Effector memory CD4-positive, alpha-beta T cell (primary cell): Measurements from ENCODE around the gene PTPRF.
A peak's percentile ranks its signal among the peaks of the same experiment; 100 is the strongest.
"Not testable (repeated sequence)": the region's sequence is repeated elsewhere in the genome, so short reads cannot be mapped to it uniquely, and the experiment has no call there.

Experiments used
- DNase-seq, 3 donors: peaks; one replicate each; pipeline ENCODE4 v3.0.0-alpha.2; 2020
- H3K27ac ChIP-seq: 2 replicates; pipeline ENCODE4 v1.7.0; 2013; ENCODE audit warnings: mild to moderate bottlenecking, low read length, moderate library complexity; ENCODE audit not compliant: insufficient read depth, poor library complexity, severe bottlenecking
- H3K27me3 ChIP-seq: replicated peaks from 2 replicates; pipeline ENCODE4 v1.7.0; 2013; ENCODE audit warnings: mild to moderate bottlenecking, low read length; ENCODE audit not compliant: insufficient read depth, control insufficient read depth, poor library complexity, severe bottlenecking
- H3K36me3 ChIP-seq: 2 replicates; pipeline ENCODE4 v1.7.0; 2013; ENCODE audit warnings: mild to moderate bottlenecking, low read length, moderate library complexity; ENCODE audit not compliant: control insufficient read depth, insufficient read depth
- H3K4me1 ChIP-seq: 2 replicates; pipeline ENCODE4 v1.7.0; 2013; ENCODE audit warnings: low read length, mild to moderate bottlenecking; ENCODE audit not compliant: control insufficient read depth, insufficient read depth, poor library complexity, severe bottlenecking
- H3K4me3 ChIP-seq: 2 replicates; pipeline ENCODE4 v1.7.0; 2013; ENCODE audit warnings: low read length, low read depth, mild to moderate bottlenecking; ENCODE audit not compliant: insufficient read depth, poor library complexity, severe bottlenecking
- H3K9me3 ChIP-seq: 2 replicates; pipeline ENCODE4 v1.7.0; 2013; ENCODE audit warnings: mild to moderate bottlenecking, low read length, moderate library complexity; ENCODE audit not compliant: control insufficient read depth

The PTPRF gene

DNA sequence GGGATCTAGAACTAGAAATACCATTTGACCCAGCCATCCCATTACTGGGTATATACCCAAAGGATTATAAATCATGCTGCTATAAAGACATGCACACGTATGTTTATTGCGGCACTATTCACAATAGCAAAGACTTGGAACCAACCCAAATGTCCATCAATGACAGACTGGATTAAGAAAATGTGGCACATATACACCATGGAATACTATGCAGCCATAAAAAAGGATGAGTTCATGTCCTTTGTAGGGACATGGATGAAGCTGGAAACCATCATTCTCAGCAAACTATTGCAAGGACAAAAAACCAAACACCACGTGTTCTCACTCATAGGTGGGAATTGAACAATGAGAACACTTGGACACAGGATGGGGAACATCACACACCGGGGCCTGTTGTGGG, 107.7 kb downstream of the PTPRF start:
- not testable (repeated sequence) for H3K27ac ChIP-seq, H3K4me1 ChIP-seq, H3K36me3 ChIP-seq, H3K4me3 ChIP-seq, DNase-seq, H3K27me3 ChIP-seq, H3K9me3 ChIP-seq

DNA sequence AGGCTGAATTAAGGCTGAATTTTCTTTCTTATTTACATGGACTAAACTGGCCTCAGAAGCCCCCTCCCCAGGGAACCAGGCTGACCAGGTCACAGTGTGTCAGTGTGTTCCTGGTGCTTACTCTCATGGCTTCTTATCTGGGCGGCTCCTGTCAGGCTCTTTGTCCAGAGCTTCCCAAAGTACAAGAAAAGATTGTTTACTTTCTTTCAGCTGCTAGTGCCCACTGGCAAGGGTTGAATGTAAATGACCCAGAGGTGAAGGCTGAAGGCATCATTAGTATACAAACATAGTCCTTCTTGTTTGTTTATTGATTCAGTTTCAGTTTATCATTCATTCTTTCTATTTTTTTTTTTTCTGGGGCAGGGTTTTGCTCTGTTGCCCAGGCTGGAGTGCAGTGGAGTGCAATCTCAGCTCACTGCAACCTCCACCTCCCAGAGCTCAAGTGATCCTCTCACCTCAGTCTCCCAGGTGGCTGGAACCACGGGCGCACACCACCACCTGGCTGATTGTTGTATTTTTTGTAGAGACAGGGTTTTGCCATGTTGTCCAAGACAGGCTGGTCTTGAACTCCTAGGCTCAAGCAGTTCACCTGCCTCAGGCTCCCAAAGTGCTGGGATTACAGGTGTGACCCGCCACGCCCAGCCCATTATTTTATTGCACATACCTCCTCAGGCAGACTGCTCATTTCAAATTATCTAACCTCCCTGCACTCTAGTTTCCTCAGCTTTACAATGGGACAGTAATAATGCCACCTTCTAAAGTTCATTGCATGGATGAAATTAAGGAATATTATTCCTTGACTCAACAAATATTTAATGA, 109.5 kb downstream of the PTPRF start:
- H3K9me3 ChIP-seq = no peaks in the 10 kb centered on the region
- DNase-seq = no peak
- no peak overlapping the region for H3K27ac ChIP-seq
- no peaks in the 10 kb centered on the region for H3K36me3 ChIP-seq
- no peak overlapping the region for H3K4me3 ChIP-seq
- no peaks in the 10 kb centered on the region for H3K4me1 ChIP-seq
- H3K27me3 ChIP-seq = no peaks in the 10 kb centered on the region

DNA sequence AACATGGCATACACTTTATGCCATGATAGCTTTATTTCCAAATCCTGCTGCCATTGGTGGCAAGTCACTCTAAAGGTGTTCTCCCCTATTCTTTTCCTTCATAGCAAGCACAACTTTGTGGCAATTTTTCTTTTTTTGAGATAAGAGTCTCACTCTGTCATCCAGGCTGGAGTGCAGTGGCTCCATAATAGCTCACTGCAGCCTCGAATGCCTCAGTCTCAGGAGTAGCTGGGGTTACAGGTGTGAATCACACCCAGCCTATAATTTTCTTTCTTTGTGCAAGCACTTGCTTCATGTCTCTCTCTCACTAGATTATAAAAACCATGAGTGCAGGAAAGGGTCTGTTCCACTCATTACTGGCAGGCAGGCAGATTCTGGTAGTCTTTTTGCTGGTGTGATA, 113.9 kb downstream of the PTPRF start:
- no peak overlapping the region for H3K27ac ChIP-seq
- H3K4me3 ChIP-seq = no peak overlapping the region
- no peaks in the 10 kb centered on the region for H3K36me3 ChIP-seq
- no peak for DNase-seq
- H3K27me3 ChIP-seq = no peaks in the 10 kb centered on the region
- H3K9me3 ChIP-seq = no peaks in the 10 kb centered on the region
- no peaks in the 10 kb centered on the region for H3K4me1 ChIP-seq

DNA sequence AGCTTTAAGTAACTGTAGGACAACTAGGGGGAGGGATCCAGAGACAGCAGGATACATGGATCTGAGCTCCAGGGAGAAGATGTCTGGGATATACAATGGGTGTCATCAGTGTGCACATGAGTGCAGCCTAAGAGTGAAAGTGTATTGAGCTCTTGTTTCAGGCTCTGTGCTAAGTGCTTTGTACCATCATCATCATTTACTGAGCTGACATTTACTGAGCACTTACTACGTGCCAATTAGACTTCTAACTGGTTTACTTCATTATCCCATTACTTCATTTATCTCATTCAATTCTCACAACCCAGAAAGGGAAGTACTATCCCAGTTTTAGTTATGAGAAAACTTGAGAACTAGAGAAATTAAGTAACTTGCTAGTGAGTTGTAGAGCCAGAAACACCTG, 114.8 kb downstream of the PTPRF start:
- no peak for DNase-seq
- H3K27ac ChIP-seq = no peak overlapping the region
- peaks cover under 1% of the 10 kb centered on the region for H3K4me1 ChIP-seq
- no peak overlapping the region for H3K4me3 ChIP-seq
- H3K27me3 ChIP-seq = no peaks in the 10 kb centered on the region
- no peaks in the 10 kb centered on the region for H3K9me3 ChIP-seq
- H3K36me3 ChIP-seq = no peaks in the 10 kb centered on the region

DNA sequence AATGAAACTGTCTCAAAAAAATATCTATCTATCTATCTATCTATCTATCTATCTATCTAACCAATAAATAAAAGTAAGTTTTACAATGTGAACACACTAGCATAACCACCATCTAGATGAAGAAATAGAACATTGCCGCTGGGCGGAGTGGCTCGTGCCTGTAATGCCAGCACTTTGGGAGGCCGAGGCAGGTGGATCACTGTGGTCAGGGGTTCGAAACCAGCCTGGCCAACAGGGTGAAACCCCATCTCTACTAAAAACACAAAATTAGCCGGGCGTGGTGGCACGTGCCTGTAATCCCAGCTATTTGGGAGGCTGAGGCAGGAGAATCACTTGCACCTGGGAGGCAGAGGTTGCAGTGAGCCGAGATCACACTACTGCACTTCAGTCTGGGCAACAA, 116.6 kb downstream of the PTPRF start:
- not testable (repeated sequence) for H3K9me3 ChIP-seq, DNase-seq

DNA sequence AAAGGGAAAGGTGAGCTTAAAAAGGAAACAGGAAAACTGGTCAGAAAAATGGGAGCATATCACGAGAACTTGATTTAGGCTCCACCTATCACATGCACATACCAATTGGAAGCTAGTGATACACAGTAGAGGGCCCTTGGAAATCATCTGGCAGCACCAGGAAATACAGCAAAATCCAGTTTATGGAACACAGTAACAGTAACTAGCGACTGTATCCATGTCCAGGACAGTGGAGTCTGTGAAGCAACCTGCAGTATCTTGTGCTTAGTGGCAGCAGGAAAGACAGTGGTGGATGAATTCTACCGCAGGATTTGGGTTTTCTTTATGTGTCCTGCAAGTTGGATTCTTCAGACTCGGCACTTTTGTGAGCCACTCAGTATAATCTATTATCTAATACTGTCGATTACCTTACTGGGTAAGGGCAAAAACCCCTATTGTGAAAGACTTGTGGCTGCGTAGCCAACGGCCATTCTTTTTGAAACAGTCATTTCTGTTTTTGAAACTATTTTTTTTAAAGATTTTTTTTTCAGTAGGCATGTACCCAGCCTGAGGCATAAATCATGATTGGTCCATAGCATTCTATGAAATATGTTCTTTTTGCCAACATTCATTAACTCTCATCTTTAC, 117.7 kb downstream of the PTPRF start:
- DNase-seq = no peak
- no peak overlapping the region for H3K4me3 ChIP-seq
- no peaks in the 10 kb centered on the region for H3K9me3 ChIP-seq
- H3K27ac ChIP-seq = no peak overlapping the region
- peaks cover 3% of the 10 kb centered on the region for H3K36me3 ChIP-seq
- no peaks in the 10 kb centered on the region for H3K27me3 ChIP-seq
- peaks cover 16% of the 10 kb centered on the region for H3K4me1 ChIP-seq

More for the DNA sequence above, 116.6 kb downstream of the PTPRF start:
- peaks cover 16% of the 10 kb centered on the region for H3K4me1 ChIP-seq
- not testable (repeated sequence) for H3K27ac ChIP-seq, H3K4me3 ChIP-seq, H3K27me3 ChIP-seq, H3K36me3 ChIP-seq

DNA sequence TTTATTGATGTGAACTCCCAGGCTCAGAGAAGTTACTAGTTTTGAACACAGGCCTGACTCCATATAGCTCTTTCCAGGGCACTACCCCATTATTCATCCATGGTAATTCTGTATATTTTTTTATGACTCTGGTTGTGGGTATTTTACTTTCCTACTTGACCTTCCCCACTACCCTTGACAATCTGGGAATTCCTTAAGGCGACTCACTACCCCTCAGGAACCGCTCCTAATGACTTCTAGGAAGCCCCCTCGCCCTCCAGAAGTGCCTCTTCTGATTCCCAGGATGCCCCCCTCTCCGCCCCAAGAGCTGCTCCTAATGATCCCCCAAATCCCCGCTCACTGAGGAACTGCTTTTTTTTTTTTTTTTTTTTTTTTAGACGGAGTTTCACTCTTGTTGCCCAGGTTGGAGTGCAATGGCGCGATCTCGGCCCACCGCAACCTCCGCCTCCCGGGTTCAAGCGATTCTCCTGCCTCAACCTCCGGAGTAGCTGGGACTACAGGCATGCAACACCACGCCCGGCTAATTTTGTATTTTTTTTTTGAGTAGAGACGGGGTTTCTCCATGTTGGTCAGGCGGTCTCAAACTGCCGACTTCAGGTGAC, 118.3 kb downstream of the PTPRF start:
- Histone ChIP-seq H3K9me3 (no peaks in the 10 kb centered on the region), H3K4me1 (peaks cover 16% of the 10 kb centered on the region), H3K36me3 (peaks cover 7% of the 10 kb centered on the region), H3K27me3 (no peaks in the 10 kb centered on the region), H3K27ac (peak overlapping the region; percentile 86), H3K4me3 (peak overlapping the region; percentile 96)
- DNase-seq = peak in 1 of 3 donors; percentile 5

DNA sequence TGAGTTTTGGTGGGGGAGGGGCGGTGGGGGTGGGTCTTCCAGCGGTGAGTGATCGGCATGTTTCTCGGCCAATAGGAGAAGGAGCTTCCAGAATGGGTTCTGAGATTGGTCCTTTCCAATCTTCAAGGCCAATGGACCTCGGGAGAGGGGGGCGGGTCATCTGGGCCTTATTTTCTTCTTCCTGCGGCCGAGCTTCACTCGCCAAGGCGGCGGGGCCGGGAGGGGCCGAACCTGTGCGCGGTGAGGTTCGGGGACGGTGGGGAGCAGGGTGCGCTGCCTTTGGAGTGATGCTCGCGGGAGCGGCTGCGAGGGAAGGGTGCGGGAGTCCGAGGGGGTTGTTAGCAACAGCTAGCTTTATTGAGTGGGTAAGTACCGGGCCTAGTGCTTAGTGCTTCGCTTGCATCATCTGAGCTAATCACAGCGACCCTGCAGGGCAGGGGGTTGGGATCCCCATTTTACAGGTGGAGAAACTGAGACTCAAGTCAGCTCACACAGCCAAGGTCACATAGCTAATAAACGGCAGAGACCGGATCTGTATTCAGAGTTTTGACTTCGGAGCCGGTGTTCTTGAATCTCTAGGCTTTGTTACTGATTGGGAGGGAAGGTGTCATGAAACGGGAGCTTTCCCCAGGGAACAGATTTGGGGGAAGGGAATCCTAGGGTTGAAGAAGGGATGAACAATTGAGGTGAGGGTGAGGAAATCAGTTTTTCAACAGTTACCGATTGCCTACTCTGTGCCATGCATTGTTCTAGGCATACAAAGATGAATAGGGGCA, 119.8 kb downstream of the PTPRF start:
- no peaks in the 10 kb centered on the region for H3K9me3 ChIP-seq
- H3K27me3 ChIP-seq = no peaks in the 10 kb centered on the region
- H3K27ac ChIP-seq = peak overlapping the region; percentile 92
- DNase-seq = peak; percentile 82 to 91 (median 85)
- peak overlapping the region; percentile 96 for H3K4me3 ChIP-seq
- H3K4me1 ChIP-seq = peaks cover 16% of the 10 kb centered on the region
- H3K36me3 ChIP-seq = peaks cover 22% of the 10 kb centered on the region

DNA sequence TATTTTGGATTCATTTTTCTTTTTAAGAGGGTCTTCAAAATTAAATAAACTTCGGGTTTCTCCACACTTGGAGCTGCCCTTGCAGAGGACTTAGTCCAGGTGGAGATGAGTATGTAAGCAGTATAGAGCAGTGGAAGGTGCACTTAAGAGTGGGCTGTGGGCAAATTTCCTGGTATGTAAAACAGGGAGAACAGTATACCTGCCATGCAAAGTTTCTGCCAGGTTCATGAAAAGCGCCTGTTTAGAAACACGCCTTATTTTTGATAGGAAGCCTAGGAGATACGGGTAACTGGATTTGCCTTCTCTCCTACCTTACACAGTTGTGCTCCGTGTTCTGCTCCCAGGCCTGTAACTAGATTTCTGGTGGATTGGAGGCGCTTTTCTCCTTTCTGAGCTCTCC, 120.5 kb downstream of the PTPRF start:
- peak overlapping the region; percentile 96 for H3K4me3 ChIP-seq
- H3K27ac ChIP-seq = peak overlapping the region; percentile 92
- no peaks in the 10 kb centered on the region for H3K27me3 ChIP-seq
- DNase-seq = no peak
- peaks cover 28% of the 10 kb centered on the region for H3K36me3 ChIP-seq
- peaks cover 16% of the 10 kb centered on the region for H3K4me1 ChIP-seq
- no peaks in the 10 kb centered on the region for H3K9me3 ChIP-seq
